Activated T-cell treated with anti-CD3 and anti-CD28 coated beads for 48 hours (primary cell): ENCODE measurements around the gene CPNE4.
"Not testable (repeated sequence)": the region's sequence is repeated elsewhere in the genome, so short reads cannot be mapped to it uniquely, and the experiment has no call there.

ENCODE experiments used
- DNase-seq: peaks from one replicate; pipeline ENCODE4 v3.0.0-alpha.2; 2020; ENCODE audit warnings: low read depth

CPNE4 gene

DNA sequence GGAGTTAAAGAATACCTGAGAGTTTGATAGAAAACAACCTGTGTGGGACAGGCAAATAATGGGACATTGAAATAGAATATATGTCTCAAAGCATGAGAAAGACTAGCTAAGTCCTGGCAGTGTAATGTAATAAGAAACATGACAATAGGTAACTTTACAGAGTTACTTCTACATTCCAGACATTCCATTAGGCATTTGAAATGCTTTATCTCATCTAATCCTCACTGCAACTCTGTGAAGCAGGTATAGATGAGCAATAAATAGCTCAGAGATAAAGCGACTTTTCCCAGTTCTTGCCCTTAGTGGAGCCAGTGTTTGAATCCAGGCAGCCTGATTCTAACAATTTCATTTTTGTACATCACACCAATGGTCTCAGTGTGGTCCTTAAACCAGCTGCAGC lies 76.8 kb downstream of the CPNE4 start:
- DNase-seq: no peak

DNA sequence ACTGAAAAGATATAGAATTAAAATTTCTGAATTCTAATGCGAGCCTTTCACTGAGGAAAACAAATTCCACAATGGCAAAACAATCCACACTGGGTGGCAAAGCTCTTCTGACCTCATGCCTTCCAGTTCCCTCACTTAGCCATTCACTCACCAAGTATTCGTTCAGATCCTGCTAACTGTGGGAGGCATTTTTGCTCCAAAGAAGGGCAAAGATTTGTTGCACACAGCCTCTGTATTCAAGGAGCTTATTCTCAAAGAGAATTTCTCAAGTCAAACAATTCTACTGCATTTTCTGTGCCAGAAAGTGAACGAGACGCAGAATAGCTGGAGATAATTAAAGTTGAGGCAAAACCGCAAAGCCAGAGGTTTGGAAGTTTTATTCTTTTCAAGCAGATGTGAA lies 77.3 kb downstream of the CPNE4 start:
- DNase-seq: no peak

DNA sequence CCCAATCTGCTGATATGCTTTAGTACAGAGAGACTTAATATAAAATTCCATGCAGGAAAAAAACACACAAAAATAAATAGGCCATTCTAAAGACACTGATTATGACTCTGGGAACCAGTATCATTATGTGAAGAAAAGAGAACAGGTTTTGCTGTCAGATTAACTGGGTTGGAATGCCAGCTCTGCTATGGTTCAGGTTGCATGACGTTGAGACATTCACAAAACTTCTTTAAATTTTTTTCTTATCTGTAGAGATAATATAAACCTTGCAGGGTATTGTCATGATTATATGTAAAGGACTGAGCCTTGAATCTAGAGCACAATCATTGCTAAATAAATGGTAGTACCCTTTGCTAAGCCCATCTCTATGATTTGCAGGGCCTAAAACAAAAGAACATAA lies 86.0 kb downstream of the CPNE4 start:
- no peak for DNase-seq

DNA sequence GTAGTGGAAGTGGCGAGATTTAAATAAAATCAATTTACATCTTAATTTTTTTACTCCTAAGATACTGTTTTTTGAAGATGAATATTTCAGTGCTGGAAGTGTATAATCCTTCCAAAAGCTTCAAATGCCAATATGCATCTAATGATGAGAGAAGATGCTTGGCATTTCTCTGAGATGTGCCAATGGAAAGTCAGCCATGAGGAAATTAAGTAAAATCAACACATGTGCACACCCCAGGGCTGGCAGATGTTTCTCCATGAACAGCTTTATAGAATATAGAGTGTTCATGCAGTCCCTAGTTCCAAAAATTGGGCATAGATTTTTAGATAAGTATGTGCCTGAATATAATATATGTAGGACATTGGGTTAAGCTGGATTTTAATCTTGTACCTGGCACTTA lies 90.1 kb downstream of the CPNE4 start:
- no peak for DNase-seq

DNA sequence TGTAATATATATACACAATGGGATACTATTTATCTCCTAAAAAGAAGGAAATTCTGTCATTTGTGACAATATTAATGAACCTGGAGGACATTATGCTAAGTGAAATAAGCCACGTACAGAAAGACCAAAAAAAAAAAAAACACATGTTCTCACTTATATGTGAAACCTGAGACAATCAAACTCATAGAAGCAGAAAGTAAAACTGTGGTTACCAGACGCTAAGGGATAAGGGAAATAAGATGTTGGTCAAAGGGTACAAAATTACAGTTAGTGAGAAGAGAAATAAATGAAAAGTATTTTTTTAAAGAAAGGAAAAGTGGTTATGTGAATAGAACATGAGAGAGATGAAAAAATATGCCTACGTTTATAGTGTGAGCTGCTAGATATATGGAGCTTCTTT lies 101.1 kb downstream of the CPNE4 start:
- no peak for DNase-seq

DNA sequence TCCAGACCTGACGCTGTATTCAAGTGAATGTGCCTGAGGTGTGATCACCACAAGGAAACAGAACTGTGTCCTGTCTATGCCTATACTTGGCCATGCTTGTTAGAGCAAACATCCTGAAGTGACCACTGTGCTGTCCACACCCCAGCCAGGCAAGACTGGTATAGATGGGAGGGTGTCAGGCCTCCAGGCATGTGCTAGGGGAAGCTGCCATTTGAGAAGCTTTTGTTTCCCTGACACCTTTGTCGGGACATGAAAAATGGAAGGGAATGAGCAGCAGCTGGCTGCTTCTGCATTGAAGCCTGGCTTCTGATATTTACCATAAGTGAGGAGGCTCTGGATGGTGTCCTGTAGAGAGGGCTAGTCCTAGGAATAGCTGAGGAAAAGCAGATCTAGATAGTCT lies 106.2 kb downstream of the CPNE4 start:
- DNase-seq: no peak

DNA sequence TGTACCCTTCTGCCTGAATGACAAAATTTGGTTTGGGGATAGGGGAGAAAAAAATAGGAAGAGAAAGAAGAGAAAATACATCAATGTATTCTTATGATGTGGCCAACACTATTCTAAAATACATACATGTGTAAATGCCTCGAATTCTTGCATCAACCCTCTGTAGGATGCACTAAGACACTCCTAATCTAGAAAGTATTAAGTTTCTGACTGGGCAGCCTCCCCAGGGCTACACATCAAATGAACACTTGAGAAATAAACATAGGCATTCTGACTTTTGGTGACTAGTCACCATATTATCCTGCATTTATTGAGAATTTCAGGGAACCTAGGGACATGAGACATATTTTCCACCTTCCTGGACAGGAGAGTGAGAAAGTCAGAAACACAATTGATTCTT lies 109.2 kb downstream of the CPNE4 start:
- DNase-seq: no peak

DNA sequence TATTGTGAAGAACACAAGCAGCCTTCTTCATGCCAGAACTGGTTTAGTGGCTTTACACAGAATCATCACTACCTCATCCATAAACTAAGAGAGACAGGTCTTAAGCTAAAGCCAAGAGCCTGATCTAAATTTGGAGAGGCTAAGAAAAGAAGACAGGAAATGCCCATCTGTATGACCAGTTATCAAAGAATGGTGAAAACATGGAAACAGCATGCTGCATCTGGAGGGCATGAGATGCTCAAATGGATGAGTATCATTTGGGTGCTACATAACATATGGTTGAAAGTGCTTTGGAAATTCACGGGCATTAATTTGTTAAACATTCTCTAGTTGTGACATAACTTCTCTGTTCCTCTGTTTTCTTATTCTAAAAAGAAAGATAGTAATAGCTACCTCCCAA lies 112.5 kb downstream of the CPNE4 start:
- no peak for DNase-seq

DNA sequence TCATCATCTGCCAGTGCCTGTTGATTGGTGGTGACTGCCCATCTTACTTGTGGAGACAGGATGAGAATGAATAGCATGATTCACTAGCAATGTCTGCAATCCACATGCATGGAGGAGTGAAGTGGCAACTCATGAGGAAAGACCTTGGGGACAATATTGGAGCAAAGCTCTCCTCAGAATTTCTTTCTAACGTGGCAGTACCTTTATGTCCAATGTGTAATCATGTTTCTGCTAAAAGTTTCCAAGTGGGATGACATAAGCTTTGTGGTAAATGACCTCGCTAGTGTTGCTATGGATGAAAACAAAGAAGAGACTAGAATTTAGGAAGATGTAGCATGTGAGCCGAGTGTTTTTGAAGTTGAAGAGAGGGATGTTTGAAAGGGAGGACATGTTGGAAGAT lies 117.8 kb downstream of the CPNE4 start:
- no peak for DNase-seq

DNA sequence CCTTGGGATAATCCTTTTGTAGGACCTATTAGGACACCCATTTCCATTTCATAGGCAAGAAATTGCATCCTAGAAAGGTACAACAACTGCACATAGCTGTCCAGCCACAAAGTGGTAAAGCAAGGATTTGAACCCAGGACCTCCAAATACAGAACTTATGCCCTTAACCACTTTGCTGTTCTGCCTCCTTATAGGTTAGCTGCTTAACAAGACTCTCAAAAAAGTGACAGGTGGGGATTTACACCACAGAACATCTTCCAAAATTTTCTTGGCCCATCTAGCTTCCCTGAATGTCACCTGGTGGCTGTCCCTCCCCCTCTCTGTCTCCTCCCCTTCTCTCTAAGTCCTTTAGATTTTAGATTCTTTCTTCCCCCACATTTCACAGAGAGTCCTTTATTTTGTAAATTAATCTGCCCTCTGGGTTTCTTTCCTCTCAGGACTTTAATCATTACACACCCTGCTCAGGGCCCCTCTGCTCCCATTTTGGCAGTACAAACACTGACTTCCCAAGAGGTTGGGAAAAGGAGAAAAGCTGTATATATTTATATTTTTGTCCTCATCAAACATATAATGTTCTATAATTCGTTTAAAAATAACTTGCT lies 120.6 kb downstream of the CPNE4 start:
- no peak for DNase-seq

DNA sequence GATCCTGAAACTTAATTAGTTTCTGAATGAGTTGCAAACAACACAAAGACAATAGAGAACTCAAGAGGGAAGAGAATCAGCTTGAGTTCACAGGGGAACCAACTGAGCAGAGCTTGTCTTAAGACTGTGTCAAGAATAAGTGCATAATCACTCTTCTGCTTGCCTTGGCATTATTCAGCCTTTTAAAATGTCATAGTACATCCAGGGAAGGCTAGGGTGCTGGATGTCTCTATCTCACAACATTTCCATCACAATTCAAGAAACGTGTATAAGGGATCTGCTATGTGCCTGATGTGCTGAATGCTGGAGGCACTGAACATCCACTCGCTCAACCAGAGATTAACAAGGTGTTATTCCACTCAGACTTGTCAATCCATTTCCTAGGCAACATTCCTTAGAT lies 122.6 kb downstream of the CPNE4 start:
- DNase-seq: no peak

DNA sequence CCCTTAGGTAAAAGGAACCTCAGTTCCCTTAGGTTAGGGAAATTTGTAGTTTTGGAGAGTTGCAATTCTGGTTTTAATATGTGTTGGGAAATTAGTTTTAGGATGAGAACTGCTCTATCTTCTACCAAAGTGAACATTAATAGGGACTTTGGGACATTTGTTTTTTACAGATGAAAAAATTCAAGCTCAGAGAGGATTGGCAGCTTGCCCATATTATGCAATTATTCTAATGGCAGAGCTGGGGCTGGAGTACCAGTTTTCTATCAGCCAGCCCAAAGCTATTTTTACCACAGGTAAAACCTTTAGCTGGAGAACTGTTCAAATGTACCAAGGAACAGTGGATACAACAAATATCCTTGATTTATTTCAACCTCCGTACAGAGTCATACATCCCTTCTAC lies 127.0 kb downstream of the CPNE4 start:
- no peak for DNase-seq

DNA sequence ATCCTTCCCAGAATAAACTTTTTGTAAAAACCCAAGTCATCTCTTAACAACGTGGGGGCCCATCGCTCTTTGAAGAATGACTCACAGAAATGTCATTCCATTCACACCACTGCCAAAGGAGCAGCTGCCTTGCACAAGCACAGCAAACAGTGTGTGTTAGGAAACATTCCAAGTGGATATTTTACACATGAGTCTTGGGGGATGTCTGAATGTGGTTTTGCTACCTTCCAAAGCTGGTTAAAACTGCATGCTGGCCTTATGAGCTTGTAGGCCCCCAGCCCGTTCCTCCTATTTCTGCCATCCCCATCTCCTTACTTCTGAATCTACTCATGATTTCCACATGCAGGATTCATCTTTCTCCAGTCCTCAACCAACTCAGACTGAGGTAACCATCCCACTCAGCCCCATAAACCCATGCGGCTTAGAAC lies 130.8 kb downstream of the CPNE4 start:
- DNase-seq: no peak

DNA sequence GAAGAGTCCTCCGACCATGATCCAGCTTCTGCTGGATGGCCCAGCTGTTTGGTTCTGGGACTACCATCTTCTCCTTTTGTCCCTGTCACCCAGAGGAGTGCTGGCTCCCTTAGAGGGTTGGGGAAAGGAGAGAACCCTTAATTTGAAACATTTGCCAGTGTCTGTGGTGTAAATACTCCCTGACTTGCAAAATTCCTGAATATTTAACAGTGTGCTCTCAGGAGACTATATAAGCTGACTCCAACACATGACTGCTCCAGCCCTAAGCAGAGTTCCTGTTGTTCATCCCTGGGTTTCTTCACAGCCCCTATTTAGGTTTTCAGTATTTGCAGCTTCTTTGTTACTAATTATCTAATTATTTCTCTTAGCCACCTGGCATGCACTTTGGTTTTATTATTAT lies 133.1 kb downstream of the CPNE4 start:
- no peak for DNase-seq

DNA sequence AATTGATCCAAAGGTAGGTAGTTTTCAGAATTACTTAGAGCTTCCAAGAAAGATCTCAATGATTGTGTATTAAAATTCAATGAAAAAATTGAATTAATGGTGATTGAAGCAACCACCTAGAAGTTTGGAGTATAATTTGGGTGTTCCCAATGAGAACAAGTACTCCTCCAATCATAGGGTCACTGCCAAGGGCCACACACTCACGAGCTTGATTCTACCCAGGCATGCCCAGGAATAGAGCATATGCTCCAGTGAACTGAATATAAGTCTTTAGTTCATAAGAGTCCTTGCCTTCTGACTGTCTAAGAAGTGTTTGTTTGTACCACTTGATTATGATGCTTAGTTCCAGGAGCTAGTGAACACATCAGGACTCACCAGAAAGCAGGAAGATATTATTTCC lies 133.9 kb downstream of the CPNE4 start:
- no peak for DNase-seq

DNA sequence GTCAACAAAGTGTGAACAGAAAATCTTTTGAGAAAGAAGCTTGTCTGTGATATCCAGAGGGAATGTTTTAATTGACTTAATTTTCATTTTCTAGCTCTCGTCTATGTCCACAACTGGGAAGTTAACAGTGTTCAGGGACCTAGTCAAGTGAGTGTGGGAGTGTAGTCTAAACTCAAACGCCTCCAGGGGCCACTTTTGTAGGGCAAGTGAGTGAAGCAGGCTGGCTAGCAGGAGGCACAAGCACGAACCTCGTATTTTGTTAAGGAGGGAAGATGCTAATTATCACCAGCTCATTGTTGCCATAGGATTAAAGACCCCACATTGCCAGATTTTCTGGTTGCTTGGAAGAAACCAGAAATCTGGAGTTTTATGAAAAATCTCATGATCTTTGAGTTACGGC lies 135.8 kb downstream of the CPNE4 start:
- no peak for DNase-seq

DNA sequence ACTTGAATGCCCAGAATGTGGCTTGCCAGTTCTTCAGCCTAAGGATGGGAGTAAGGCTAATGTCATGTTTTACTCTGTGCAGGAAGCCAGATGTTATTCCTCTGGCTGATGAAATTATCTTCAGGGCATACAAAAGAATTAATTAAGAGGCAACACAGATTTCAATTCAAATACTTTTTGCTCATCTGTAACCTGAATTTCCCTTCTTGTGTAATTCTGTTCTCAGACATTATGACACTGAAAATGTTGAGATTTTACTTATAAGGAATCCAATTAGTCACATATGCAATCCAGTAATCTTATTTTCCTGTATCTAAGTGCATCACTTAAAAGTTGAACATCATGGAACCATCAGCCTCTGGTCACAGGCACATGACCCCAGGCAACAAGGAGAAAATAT lies 136.5 kb downstream of the CPNE4 start:
- DNase-seq: no peak

DNA sequence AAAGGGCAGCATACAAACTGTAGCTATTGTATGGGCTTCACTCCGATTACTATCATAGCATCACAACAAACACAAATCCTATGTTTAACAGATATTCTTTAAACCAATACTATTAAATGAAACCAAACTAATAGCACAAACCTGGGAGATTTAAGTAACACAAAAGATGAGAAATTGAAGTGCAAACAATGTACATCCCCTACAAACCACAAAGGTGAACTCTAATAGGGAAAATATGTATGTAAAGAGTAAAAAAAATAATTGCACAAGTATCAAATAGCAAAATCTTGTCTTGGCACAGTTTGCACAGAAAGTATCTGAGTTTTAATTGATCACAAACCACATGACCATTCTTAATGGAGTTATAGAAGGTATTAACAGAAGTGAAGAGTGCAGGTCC lies 138.5 kb downstream of the CPNE4 start:
- DNase-seq: no peak

DNA sequence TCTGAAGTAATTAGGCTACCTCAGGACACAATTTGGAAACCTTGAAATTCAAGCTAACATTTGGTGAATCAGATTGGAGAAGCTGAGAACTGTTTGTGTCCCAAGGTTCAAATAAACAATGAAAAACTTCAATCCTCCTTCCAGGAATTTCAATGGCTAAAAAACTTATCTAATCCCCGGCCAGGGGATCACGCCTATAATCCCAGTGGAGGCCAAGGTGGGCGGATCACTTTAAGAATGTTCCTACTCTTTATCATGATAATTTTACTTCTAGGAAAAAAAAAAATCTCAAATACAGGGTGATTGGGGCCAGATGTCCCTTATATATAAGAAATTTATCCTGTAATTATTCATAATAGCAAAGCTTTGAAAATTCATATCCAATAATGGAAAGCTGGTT lies 139.0 kb downstream of the CPNE4 start:
- no peak for DNase-seq

DNA sequence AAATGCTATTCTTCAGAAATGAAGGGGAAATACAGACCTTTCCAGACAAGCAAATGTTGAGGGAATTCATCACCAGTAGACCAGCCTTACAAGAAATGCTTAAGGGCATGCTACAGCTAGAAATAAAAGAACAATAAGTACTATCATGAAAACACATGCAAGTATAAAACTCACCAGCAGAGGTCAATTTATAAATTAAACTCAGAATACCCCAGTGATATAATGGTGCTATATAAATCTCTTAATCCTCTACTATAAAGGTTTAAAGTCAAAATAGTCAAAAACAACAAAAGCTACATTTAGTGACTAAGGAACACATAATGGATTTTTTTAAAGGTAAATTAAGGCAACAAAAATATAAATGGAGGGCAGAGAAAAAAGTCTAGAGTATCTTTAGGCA lies 142.5 kb downstream of the CPNE4 start:
- no peak for DNase-seq

DNA sequence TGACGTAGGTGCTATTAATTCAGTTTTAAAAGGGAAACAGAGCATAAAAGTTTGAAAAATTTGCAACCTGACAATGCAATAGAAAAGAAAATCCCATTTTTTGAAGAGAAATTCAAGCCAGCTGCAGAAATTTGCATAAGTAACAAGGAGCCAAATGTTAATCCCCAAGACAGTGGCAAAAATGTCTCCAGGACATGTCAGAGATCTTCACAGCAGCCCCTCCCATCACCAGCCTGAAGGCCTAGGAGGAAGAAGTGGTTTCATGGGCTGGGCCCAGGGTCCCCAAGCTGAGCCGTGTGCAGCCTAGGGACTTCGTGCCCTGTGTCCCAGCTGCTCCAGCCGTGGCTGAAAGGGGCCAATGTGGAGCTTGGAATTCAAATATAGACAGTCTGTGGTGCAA lies 148.9 kb downstream of the CPNE4 start:
- not testable (repeated sequence) for DNase-seq

DNA sequence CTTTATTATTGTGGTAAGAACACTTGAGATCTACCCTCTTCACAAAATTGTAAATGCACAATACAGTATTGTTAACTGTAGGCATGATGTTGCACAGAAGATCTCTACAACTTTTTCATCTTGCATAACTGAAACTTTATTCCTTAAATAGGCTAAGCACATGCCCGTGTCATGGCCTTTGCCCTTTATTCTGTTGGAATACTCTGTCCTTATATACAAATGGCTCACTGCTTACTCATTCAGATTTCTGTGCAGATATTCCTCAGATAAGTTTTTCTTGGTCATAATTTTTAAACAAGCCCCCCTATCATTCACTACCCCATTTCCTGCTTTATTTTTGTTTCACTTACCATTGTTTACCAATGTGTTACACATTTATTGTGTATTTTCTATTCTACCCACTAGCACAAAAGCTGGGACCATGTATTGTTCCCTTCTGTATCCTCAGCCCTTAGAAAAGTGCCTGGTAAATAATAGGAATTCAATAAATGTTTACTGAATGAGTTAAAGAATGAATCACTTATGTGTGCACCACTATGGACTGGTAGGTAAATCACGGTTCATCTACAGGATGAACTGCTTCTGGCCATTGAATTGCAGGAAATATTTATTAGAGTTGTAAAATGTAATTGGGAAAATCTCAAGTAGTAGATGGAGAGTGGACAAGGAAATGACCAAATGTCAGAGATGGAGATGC lies 151.0 kb downstream of the CPNE4 start:
- no peak for DNase-seq

DNA sequence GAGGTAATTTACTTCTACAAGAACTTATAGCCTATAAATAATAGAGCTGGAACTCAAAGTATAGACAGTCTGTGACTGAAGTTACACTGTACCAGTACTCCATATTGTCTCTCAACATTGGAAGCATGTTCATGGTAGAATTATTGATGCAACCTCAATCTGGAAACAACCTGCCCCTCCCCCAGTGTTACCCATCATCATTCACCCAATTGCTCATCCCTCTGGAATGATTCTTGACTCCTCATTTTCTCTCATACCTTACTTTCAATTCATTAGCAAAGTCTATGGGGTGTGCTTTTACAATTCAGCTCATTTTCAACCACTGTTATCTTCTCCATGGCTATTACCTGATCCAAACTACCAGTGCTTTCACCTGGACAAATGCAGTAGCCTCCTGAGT lies 151.7 kb downstream of the CPNE4 start:
- no peak for DNase-seq

DNA sequence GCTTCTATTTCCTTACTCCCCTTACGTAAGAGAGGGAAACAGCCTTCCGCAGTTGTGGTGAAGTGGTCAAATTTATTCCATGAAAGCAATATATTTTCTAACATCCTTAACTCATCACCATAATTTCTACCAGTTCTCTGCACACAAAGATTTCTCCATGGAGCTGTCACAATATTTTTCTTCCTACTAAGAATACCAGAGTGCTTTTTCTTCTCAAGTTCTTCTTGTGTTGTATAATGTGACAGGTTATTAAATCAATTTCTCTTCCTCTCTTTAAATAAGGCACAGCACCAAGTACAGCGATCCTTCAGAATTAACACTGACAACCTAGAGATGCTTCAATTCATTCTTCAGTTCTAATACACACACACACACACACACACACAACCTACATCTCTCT lies 153.0 kb downstream of the CPNE4 start:
- DNase-seq: no peak
